ENCODE data around the gene ABCA1. TPM values are rescaled to one million over a fixed set of nuclear protein-coding genes. Genes with fewer than 3 reads are reported as not detected.
A peak's percentile ranks its signal among the peaks of the same experiment; 100 is the strongest.

Gene ABCA1
- total RNA-seq, 4 donors from 2014 or later: 4.9 to 23.8 (median 21.5) TPM

DNA sequence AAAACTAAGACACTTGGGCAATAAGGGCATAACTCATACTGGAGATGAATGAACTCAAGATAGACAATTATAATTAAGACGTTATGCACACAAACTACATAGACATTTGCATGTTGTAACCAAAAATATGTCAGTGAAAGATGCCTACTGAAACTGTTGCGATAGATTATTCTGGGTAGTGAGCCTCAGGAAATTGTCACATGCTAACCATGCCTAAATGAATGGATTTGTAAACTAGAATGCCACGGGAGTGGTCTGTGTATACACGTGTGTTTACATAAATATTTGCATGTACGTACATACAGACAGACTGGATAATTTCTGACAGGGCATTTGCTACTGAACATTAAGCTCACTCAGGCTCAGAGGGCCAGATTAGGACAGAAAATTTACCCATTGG is 162.8 kb downstream of the ABCA1 start:
- intact Hi-C loops (cut with DNase I; ENCODE audit: low total_unique reads): no loop called here
- Histone ChIP-seq H3K27ac (peak overlapping the region; percentile 90 to 91 (median 90)), H3K4me3 (peak overlapping the region in 2 of 4 donors; percentile 66 to 82), H3K27me3 (no peaks in the 10 kb centered on the region), H3K9me3 (no peaks in the 10 kb centered on the region), H3K36me3 (no peaks in the 10 kb centered on the region), H3K4me1 (peaks cover 0 to 10% of the 10 kb centered on the region in 2 donors)
- no peak for ATAC-seq
- in situ Hi-C loops (cut with MboI; ENCODE audit: low sequenced_read_pairs in 4 of 4): no loop called here
- TF ChIP-seq, protein P1, sequence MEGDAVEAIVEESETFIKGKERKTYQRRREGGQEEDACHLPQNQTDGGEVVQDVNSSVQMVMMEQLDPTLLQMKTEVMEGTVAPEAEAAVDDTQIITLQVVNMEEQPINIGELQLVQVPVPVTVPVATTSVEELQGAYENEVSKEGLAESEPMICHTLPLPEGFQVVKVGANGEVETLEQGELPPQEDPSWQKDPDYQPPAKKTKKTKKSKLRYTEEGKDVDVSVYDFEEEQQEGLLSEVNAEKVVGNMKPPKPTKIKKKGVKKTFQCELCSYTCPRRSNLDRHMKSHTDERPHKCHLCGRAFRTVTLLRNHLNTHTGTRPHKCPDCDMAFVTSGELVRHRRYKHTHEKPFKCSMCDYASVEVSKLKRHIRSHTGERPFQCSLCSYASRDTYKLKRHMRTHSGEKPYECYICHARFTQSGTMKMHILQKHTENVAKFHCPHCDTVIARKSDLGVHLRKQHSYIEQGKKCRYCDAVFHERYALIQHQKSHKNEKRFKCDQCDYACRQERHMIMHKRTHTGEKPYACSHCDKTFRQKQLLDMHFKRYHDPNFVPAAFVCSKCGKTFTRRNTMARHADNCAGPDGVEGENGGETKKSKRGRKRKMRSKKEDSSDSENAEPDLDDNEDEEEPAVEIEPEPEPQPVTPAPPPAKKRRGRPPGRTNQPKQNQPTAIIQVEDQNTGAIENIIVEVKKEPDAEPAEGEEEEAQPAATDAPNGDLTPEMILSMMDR (IDR thresholded peaks at IDR 0.05 in 4 of 5, conservative IDR thresholded peaks at IDR 0.05 in 1 of 5): no peak
- no peak for TF ChIP-seq POLR2A (IDR thresholded peaks at IDR 0.05)
- no peak for DNase-seq

DNA sequence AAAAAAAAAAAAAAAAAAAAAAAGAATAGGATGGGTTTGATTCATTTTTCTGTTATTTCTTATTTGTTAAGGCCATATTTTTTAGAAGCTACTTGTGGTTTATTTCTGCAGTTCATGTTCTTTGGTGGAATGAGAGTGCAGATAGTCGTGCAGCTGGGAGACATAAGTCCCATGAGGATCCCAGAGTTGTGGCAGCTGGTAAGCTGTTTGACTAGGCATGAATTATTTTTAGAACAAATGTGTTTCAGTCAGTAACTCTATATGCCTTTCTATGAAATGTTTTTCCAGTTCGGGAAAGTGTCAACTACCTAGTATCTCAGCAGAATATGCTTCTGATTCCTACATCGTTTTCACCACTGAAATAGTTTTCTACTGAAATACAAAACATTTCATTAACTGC is 169.0 kb downstream of the ABCA1 start:
- intact Hi-C loops (cut with DNase I; ENCODE audit: low total_unique reads): no loop called here
- Histone ChIP-seq H3K27me3 (no peaks in the 10 kb centered on the region), H3K4me1 (peaks cover 6 to 20% of the 10 kb centered on the region in 2 donors), H3K4me3 (peak overlapping the region; percentile 7 to 32 (median 20)), H3K9me3 (no peaks in the 10 kb centered on the region), H3K27ac (peak overlapping the region; percentile 77 to 90 (median 80)), H3K36me3 (no peaks in the 10 kb centered on the region)
- in situ Hi-C loops (cut with MboI; ENCODE audit: low sequenced_read_pairs in 4 of 4): no loop called here
- ATAC-seq (peak; percentile 94), DNase-seq (peak in 1 of 2 donors; percentile 51)
- no peak for TF ChIP-seq POLR2A (IDR thresholded peaks at IDR 0.05)
- TF ChIP-seq, protein P1 (IDR thresholded peaks at IDR 0.05 in 4 of 5, conservative IDR thresholded peaks at IDR 0.05 in 1 of 5): no peak

DNA sequence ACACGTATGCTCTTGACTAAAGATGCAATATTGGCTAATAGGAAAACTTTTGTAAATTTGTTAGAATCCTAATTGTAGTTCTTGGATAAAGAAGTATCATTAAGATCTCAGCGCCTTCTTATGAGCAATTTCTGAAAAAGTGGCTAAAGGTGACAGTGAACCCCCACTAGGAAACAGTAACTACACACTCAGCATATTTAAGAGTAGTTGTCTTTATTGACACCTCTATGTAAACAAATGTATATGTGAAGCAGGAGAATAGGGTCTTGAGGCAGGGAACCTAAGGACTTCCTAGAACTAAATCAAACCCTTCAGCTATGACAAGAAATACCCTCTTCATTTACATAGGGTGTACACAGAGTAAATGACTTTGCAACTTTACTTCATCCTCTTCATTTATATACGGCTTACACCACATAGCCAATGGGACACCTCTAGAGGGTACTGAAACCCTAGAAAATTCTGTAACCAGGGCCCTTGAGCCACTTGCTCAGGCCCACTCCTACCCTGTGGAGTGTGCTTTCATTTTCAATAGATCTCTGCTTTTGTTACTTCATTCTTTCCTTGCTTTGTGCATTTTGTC is 177.7 kb downstream of the ABCA1 start:
- Histone ChIP-seq H3K27ac (no peak overlapping the region), H3K4me3 (no peak overlapping the region), H3K27me3 (no peaks in the 10 kb centered on the region), H3K4me1 (peaks cover 8 to 10% of the 10 kb centered on the region in 2 donors), H3K36me3 (peaks cover 0 to 15% of the 10 kb centered on the region in 2 donors), H3K9me3 (no peaks in the 10 kb centered on the region)
- ATAC-seq (no peak), DNase-seq (no peak)
- in situ Hi-C loops (cut with MboI; ENCODE audit: low sequenced_read_pairs in 4 of 4): no loop called here
- intact Hi-C loops (cut with DNase I; ENCODE audit: low total_unique reads): no loop called here
- no peak for TF ChIP-seq POLR2A (IDR thresholded peaks at IDR 0.05)
- TF ChIP-seq, protein P1 (IDR thresholded peaks at IDR 0.05 in 4 of 5, conservative IDR thresholded peaks at IDR 0.05 in 1 of 5): no peak

DNA sequence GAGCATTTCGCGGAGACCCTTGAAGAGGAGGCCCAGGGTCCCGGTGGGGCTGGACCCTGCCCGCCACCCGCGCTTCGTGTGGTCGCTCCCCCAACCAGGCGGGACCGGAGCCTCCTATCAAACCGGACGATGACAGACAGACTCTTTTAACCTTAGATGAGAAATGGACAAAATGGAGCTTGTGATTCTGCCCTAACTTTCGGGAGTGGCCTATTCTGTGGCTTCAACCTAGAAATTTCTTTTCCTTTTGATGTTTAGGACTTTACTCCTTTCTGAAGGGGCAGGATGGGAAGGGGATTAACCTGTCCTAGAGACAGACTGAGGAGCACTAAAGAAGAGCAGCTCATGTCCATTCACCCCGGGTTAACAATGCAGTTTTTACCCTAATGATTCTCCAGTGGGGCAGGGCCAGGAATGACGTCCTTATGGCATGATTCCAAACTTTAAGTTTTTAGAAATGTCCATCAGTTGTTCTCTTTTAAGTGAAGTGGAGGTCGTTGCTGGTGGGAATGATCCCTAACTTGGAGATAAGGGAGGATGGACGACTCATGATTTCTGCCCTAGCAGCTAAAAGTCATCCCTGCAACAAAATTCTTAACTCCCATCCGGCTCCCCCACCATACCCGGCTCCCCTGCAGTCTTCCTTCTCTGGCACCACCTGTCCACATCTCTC is 179.5 kb downstream of the ABCA1 start:
- Histone ChIP-seq H3K27me3 (no peaks in the 10 kb centered on the region), H3K4me1 (peaks cover 8 to 10% of the 10 kb centered on the region in 2 donors), H3K4me3 (peak overlapping the region; percentile 70 to 84 (median 78)), H3K9me3 (no peaks in the 10 kb centered on the region), H3K27ac (peak overlapping the region; percentile 84 to 95 (median 90)), H3K36me3 (peaks cover 0 to 15% of the 10 kb centered on the region in 2 donors)
- in situ Hi-C loops (cut with MboI; ENCODE audit: low sequenced_read_pairs in 4 of 4): no loop called here
- no peak for TF ChIP-seq POLR2A (IDR thresholded peaks at IDR 0.05)
- TF ChIP-seq, protein P1 (IDR thresholded peaks at IDR 0.05 in 4 of 5, conservative IDR thresholded peaks at IDR 0.05 in 1 of 5): no peak
- intact Hi-C loops (cut with DNase I; ENCODE audit: low total_unique reads): loop anchor here (5.0 kb wide), 2 partner anchors 494 to 656 kb away; partner anchors contain the start of genes SLC44A1 and SMC2
- DNase-seq (no peak), ATAC-seq (peak; percentile 9 to 27)
